ENCODE results near the gene KLF3.
A peak's percentile ranks its signal among the peaks of the same experiment; 100 is the strongest.

The KLF3 gene

DNA sequence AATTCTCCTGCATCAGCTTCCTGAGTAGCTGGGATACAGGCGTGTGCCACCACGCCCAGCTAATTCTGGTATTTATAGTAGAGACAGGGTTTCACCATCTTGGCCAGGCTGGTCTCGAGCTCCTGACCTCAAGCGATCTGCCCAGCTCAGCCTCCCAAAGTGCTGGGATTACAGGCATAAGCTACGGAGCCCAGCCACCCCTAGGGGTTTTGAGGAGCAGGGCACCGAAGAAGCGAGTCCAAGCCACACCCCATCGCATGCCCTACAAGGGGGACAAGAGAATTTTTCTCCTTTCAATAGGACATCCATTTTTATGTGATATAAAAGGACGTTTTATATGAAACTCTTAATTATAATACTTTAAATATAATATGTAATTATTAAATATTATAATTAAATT lies 13.9 kb upstream of the KLF3 start:
- no peak for DNase-seq (ENCODE audit: low read depth)
- H3K4me3 ChIP-seq (ENCODE audit: low read depth, low read length), result no peak overlapping the region
- TF ChIP-seq, protein P1, sequence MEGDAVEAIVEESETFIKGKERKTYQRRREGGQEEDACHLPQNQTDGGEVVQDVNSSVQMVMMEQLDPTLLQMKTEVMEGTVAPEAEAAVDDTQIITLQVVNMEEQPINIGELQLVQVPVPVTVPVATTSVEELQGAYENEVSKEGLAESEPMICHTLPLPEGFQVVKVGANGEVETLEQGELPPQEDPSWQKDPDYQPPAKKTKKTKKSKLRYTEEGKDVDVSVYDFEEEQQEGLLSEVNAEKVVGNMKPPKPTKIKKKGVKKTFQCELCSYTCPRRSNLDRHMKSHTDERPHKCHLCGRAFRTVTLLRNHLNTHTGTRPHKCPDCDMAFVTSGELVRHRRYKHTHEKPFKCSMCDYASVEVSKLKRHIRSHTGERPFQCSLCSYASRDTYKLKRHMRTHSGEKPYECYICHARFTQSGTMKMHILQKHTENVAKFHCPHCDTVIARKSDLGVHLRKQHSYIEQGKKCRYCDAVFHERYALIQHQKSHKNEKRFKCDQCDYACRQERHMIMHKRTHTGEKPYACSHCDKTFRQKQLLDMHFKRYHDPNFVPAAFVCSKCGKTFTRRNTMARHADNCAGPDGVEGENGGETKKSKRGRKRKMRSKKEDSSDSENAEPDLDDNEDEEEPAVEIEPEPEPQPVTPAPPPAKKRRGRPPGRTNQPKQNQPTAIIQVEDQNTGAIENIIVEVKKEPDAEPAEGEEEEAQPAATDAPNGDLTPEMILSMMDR (IDR thresholded peaks at IDR 0.05; ENCODE audit: control insufficient read depth, extremely low read depth, insufficient read depth), result no peak

DNA sequence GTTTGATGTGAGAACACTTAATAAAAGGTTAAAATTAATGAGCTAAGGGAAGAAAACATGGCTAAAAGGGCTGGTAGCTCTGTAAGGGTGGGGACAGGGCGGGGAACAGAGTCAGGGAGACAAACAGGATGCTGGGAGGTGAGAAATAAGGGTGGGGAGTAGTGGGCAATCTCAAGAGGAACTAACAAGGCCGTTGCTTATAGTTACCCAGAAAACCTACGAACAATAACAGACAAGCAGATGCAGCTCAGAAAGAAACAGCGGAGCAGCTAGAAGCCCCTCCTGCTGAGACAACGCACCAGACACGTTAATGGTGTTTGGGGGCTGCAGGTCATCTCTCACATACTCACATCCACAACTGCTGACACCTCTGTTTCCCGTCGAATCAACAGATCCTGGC lies 9.7 kb upstream of the KLF3 start:
- DNase-seq (ENCODE audit: low read depth), result no peak
- TF ChIP-seq, protein P1 (IDR thresholded peaks at IDR 0.05; ENCODE audit: control insufficient read depth, extremely low read depth, insufficient read depth), result no peak
- H3K4me3 ChIP-seq (ENCODE audit: low read depth, low read length), result no peak overlapping the region

GRCh38 chr4:38656111-38656510 lies 7.9 kb upstream of the KLF3 start:
- no peak for DNase-seq (ENCODE audit: low read depth)
- no peak overlapping the region for H3K4me3 ChIP-seq (ENCODE audit: low read depth, low read length)
- TF ChIP-seq, protein P1 (IDR thresholded peaks at IDR 0.05; ENCODE audit: control insufficient read depth, extremely low read depth, insufficient read depth), result no peak

GRCh38 chr4:38659346-38659745 lies 4.7 kb upstream of the KLF3 start:
- no peak for DNase-seq (ENCODE audit: low read depth)
- H3K4me3 ChIP-seq (ENCODE audit: low read depth, low read length), result no peak overlapping the region
- TF ChIP-seq, protein P1 (IDR thresholded peaks at IDR 0.05; ENCODE audit: control insufficient read depth, extremely low read depth, insufficient read depth), result no peak

DNA sequence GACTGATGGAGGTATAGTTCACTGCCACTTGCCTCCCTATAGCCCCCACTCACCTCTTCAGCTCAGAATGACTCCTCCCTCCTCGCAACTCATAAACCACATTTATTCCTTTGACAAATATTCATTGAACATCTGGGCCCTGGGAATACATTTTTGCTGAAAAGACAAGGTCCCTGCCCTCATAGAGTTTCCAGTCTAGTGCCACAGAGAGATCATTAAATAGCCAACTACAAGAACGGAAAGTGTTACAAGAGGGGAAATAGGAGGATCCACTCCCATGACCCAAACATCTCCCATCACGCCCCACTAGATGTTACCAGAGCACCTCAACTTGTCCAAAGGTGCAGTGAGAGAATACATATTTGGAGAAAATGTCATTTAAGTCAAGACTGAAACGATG lies 3.2 kb upstream of the KLF3 start:
- TF ChIP-seq, protein P1 (IDR thresholded peaks at IDR 0.05; ENCODE audit: control insufficient read depth, extremely low read depth, insufficient read depth), result no peak
- no peak for DNase-seq (ENCODE audit: low read depth)
- H3K4me3 ChIP-seq (ENCODE audit: low read depth, low read length), result no peak overlapping the region

DNA sequence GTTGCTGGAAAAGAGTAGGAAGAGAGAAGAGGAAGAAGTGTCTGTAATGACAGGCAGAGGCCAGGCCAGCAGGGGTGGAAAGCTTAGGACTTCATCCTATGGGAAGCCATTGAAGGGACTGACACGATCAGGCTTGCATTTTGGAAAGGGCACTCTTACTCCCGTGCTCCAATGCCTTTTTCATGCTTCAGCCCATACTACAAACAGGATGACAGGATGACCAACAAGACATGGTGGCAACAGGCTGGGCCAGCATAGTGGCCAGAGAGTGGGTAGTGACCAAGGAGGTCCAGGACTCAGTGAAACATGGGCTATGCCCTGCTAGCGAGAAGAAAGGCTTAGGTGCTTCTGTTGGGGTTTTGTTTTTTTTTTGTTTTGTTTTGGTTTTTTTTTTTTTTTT lies 2.6 kb upstream of the KLF3 start:
- H3K4me3 ChIP-seq (ENCODE audit: low read depth, low read length), result no peak overlapping the region
- TF ChIP-seq, protein P1 (IDR thresholded peaks at IDR 0.05; ENCODE audit: control insufficient read depth, extremely low read depth, insufficient read depth), result no peak
- no peak for DNase-seq (ENCODE audit: low read depth)

GRCh38 chr4:38662522-38663089 lies 1.4 kb upstream of the KLF3 start:
- peak overlapping the region; percentile 63 for H3K4me3 ChIP-seq (ENCODE audit: low read depth, low read length)
- TF ChIP-seq, protein P1 (IDR thresholded peaks at IDR 0.05; ENCODE audit: control insufficient read depth, extremely low read depth, insufficient read depth), result no peak
- DNase-seq (ENCODE audit: low read depth), result no peak
